Activated effector memory CD4-positive, alpha-beta T cell treated with anti-CD3 and anti-CD28 coated beads, Interleukin-2, amount 50 U/mL, for 16 hours (primary cell): ENCODE data around the gene ZER1.
"Not testable (repeated sequence)": the region's sequence is repeated elsewhere in the genome, so short reads cannot be mapped to it uniquely, and the experiment has no call there.

Source experiments
- DNase-seq: peaks from one replicate; pipeline ENCODE4 v3.0.0-alpha.2; 2020

The ZER1 gene

GRCh38 chr9:128771745-128772519, at the start of gene ZER1:
Gene ZER1, minus strand, starts transcription at chr9:128771927. Its CDS starts 16,362 bp downstream, at chr9:128755565.
- peak; percentile 98 for DNase-seq

- no peak for DNase-seq
These were observed 49.2 kb upstream of the ZER1 start for GRCh38 chr9:128820665-128821583.

- DNase-seq: no peak
These were observed 48.3 kb upstream of the ZER1 start for GRCh38 chr9:128819716-128820664.

- peak; percentile 77 for DNase-seq
These were observed 47.4 kb upstream of the ZER1 start for GRCh38 chr9:128818839-128819715.

- DNase-seq: peak; percentile 100
These were observed 46.5 kb upstream of the ZER1 start, which contains the start of gene ENDOG for GRCh38 chr9:128818099-128818838. Gene ENDOG, plus strand, starts transcription at chr9:128818500. Its CDS starts 185 bp downstream, at chr9:128818685.

- DNase-seq: no peak
These were observed 39.1 kb upstream of the ZER1 start for GRCh38 chr9:128810873-128811272.

- DNase-seq: no peak
These were observed 38.1 kb upstream of the ZER1 start for GRCh38 chr9:128809831-128810230.

GRCh38 chr9:128809036-128809599, 37.4 kb upstream of the ZER1 start:
- no peak for DNase-seq

GRCh38 chr9:128808543-128808942, 36.8 kb upstream of the ZER1 start:
- no peak for DNase-seq

- DNase-seq: no peak
These were observed 36.1 kb upstream of the ZER1 start for GRCh38 chr9:128807827-128808226.

- DNase-seq: no peak
These were observed 33.9 kb upstream of the ZER1 start for GRCh38 chr9:128805661-128806060.

- no peak for DNase-seq
These were observed 30.8 kb upstream of the ZER1 start for GRCh38 chr9:128802482-128802881.

GRCh38 chr9:128800061-128800460, 28.3 kb upstream of the ZER1 start:
- no peak for DNase-seq

- DNase-seq: no peak
These were observed 27.2 kb upstream of the ZER1 start for GRCh38 chr9:128798896-128799295.

- not testable (repeated sequence) for DNase-seq
These were observed 23.2 kb upstream of the ZER1 start for GRCh38 chr9:128794961-128795360.

GRCh38 chr9:128792978-128793686, 21.4 kb upstream of the ZER1 start:
- no peak for DNase-seq

- DNase-seq: no peak
These were observed 20.4 kb upstream of the ZER1 start for GRCh38 chr9:128792134-128792533.

- no peak for DNase-seq
These were observed 18.8 kb upstream of the ZER1 start for GRCh38 chr9:128790536-128790935.

- DNase-seq: no peak
These were observed 16.7 kb upstream of the ZER1 start for GRCh38 chr9:128788445-128788844.

- no peak for DNase-seq
These were observed 15.9 kb upstream of the ZER1 start for GRCh38 chr9:128787659-128788058.
